GM12878 (cell line): ENCODE results near the gene FRAS1.

Experiments used
- CEBPZ ChIP-seq: fragments of 150-350 bp; IDR thresholded peaks from 2 replicates; pipeline ENCODE4 v1.6.1; 2016; ENCODE audit warnings: low read depth, low read length
- CREB1 ChIP-seq: IDR thresholded peaks from 2 replicates; pipeline ENCODE4 v1.6.1; 2012; ENCODE audit warnings: low read depth, mild to moderate bottlenecking, inconsistent platforms
- RBBP5 ChIP-seq: fragments of 200-600 bp; sonication (generic); conservative IDR thresholded peaks from 2 replicates; pipeline ENCODE4 v1.6.1; 2016

- TF ChIP-seq RBBP5: no peak
- no peak for TF ChIP-seq CEBPZ
- TF ChIP-seq CREB1: no peak
These were observed 505.6 kb downstream of the FRAS1 start for GRCh38 chr4:78562687-78563086.
